Esophagus squamous epithelium (tissue), 4 donors: Measurements from ENCODE around the gene EVA1B.
A peak's percentile ranks its signal among the peaks of the same experiment; 100 is the strongest.

Experiments
- CTCF ChIP-seq, 6 experiments: fragments of 450-650 bp in 4 of 6; fragments of 200-600 bp in 2 of 6; sonication (generic) in 2 of 6; IDR thresholded peaks; one replicate each; pipeline ENCODE4 v1.5.1; 2016 to 2019; ENCODE audit warnings: antibody characterized with exemption in 6 of 6, mild to moderate bottlenecking in 4 of 6, moderate library complexity in 4 of 6
- POLR2A ChIP-seq, 4 donors: fragments of 450-650 bp; IDR thresholded peaks; one replicate each; pipeline ENCODE4 v1.6.1; 2017; ENCODE audit warnings: antibody characterized with exemption in 4 of 4, mild to moderate bottlenecking in 4 of 4, moderate library complexity in 3 of 4

- TF ChIP-seq CTCF (IDR thresholded peaks at IDR 0.05): no peak
- peak in 2 of 4 donors; percentile 56 to 79 for TF ChIP-seq POLR2A (IDR thresholded peaks at IDR 0.05)
These were observed 16.5 kb downstream of the EVA1B start for GRCh38 chr1:36306902-36307456.
